K562 (cell line): ENCODE data around the gene KLRC2. TPM values are rescaled to one million over a fixed set of nuclear protein-coding genes. Genes with fewer than 3 reads are reported as not detected.

ENCODE experiments used
- ATAC-seq: fragments of 200-7000 bp; cut with Tn5 transposase; 3 replicates; pipeline ENCODE4 v1.9.1; 2020; ENCODE audit warnings: moderate library complexity
- BruUV-seq: library from RNA; stranded (reverse); fragments of 400-500 nt; replicated peaks from 2 replicates; lab custom pipeline; 2021; lab: Mats Ljungman, UMichigan
- CTCF ChIA-PET: fragments of 300-600 bp; formaldehyde crosslinking; extraction: SDS; loops from one replicate; lab custom pipeline; 2021; ENCODE audit warnings: low intra/inter-chr PET ratio; lab: Yijun Ruan, JAX
- POLR2A ChIA-PET: fragments of 300-600, 350-650 bp; sonication (Branson Sonifier 250); formaldehyde crosslinking; extraction: SDS; loops from one replicate; lab custom pipeline; 2021; ENCODE audit warnings: antibody characterized with exemption, inconsistent platforms; lab: Yijun Ruan, JAX
- DNase-seq, 4 experiments: peaks; one replicate each; pipeline versions ENCODE4 v3.0.0 to v3.0.0-alpha.2; 2011 to 2018; ENCODE audit warnings: low spot score in 3 of 4, mixed read lengths in 3 of 4; ENCODE audit errors: extremely low read depth in 1 of 4
- FAIRE-seq: peaks from 2 replicates; lab custom pipeline; 2011; peaks lifted over from hg19 to GRCh38; lab: Jason Lieb, UNC
- H2AFZ ChIP-seq: 2 replicates; pipeline ENCODE4 v1.6.0; 2011; ENCODE audit warnings: low read depth, low read length, control low read depth, inconsistent platforms
- H3K27ac ChIP-seq: fragments of 200-600 bp; 3 replicates; pipeline ENCODE4 v1.8.0; 2011; ENCODE audit warnings: low read depth, mild to moderate bottlenecking, control low read depth, inconsistent platforms, low read length, moderate library complexity, mixed read lengths; ENCODE audit errors: extremely low read depth
- H3K27me3 ChIP-seq, 2 experiments: fragments of 300-600 bp in 1 of 2; 2 replicates in 1 of 2; 3 replicates in 1 of 2; pipeline versions ENCODE4 v1.6.0 to v1.8.0; 2011; ENCODE audit warnings: inconsistent platforms in 2 of 2, low read length in 2 of 2, mild to moderate bottlenecking in 1 of 2, mixed read lengths in 1 of 2, moderate library complexity in 1 of 2; ENCODE audit not compliant: control insufficient read depth in 2 of 2, insufficient read depth in 2 of 2
- H3K36me3 ChIP-seq: fragments of 300-600 bp; 3 replicates; pipeline ENCODE4 v1.8.0; 2011; ENCODE audit warnings: mild to moderate bottlenecking, low read length, inconsistent platforms; ENCODE audit not compliant: control insufficient read depth, insufficient read depth
- H3K4me1 ChIP-seq, 2 experiments: fragments of 200-600 bp in 1 of 2; replicated peaks in 1 of 2; 2 replicates in 1 of 2; 3 replicates in 1 of 2; pipeline versions ENCODE4 v1.5.1 to v1.8.0; 2011; ENCODE audit warnings: inconsistent platforms in 2 of 2, low read length in 2 of 2, mild to moderate bottlenecking in 1 of 2, mixed read lengths in 1 of 2, moderate library complexity in 1 of 2; ENCODE audit not compliant: control insufficient read depth in 2 of 2, insufficient read depth in 2 of 2
- H3K4me2 ChIP-seq: 2 replicates; pipeline ENCODE4 v1.6.1; 2011; ENCODE audit warnings: low read length, control low read depth, inconsistent platforms, mixed read lengths; ENCODE audit not compliant: insufficient read depth
- H3K4me3 ChIP-seq: fragments of 200-600 bp; sonication (generic), shearing (Covaris generic); 2 replicates; pipeline ENCODE4 v1.5.1; 2016; ENCODE audit warnings: control low read depth, inconsistent platforms
- H3K79me2 ChIP-seq: fragments of 200-600 bp; 3 replicates; pipeline ENCODE4 v1.8.0; 2011; ENCODE audit warnings: low read length, inconsistent platforms; ENCODE audit not compliant: control insufficient read depth, insufficient read depth
- H3K9ac ChIP-seq, 2 experiments: 2 replicates each; pipeline versions ENCODE4 v1.6.0 to v1.6.1; 2011; ENCODE audit warnings: low read depth in 2 of 2, low read length in 2 of 2, control low read depth in 1 of 2, inconsistent platforms in 1 of 2, mild to moderate bottlenecking in 1 of 2, mixed read lengths in 1 of 2; ENCODE audit not compliant: insufficient read depth in 1 of 2
- H3K9me1 ChIP-seq: one replicate; pipeline ENCODE4 v1.6.0; 2011; ENCODE audit warnings: inconsistent platforms, mild to moderate bottlenecking, low read length, moderate library complexity; ENCODE audit not compliant: control insufficient read depth, insufficient read depth
- H3K9me3 ChIP-seq: replicated peaks from 2 replicates; pipeline ENCODE4 v1.5.1; 2011; ENCODE audit warnings: low read depth, low read length, inconsistent platforms; ENCODE audit not compliant: control insufficient read depth, insufficient read depth
- H4K20me1 ChIP-seq: replicated peaks from 2 replicates; pipeline ENCODE4 v1.6.1; 2011; ENCODE audit warnings: low read length, inconsistent platforms, mixed read lengths; ENCODE audit not compliant: control insufficient read depth, insufficient read depth
- ARID1B ChIP-seq: fragments of 450-650 bp; IDR thresholded peaks from 2 replicates; pipeline ENCODE4 v1.6.1; 2016; ENCODE audit warnings: antibody characterized with exemption, mild to moderate bottlenecking, inconsistent platforms
- FOXM1 ChIP-seq, 2 experiments: fragments of 450-650 bp in 1 of 2; sonication (generic) in 1 of 2; formaldehyde crosslinking in 1 of 2; IDR thresholded peaks; 2 replicates each; pipeline versions ENCODE4 v1.6.1 to v1.9.0; 2017 to 2022; ENCODE audit warnings: low read depth in 2 of 2, mild to moderate bottlenecking in 2 of 2, missing genetic modification reagents in 1 of 2, moderate library complexity in 1 of 2
- RBM25 ChIP-seq: fragments of 200-400 bp; formaldehyde crosslinking; IDR thresholded peaks from 2 replicates; pipeline ENCODE4 v1.6.1; 2018; ENCODE audit warnings: low read length, low read depth, moderate library complexity; ENCODE audit not compliant: severe bottlenecking
- ZBTB33 ChIP-seq: sonication (generic); formaldehyde crosslinking; IDR thresholded peaks from 2 replicates; pipeline ENCODE4 v1.8.1; 2023; ENCODE audit warnings: mild to moderate bottlenecking, missing genetic modification reagents
- WGBS: fragments of 100-300 bp; shearing (Covaris generic); methylation state at CpG from one replicate; pipeline ENCODE4 v1.1.6; 2016; ENCODE audit warnings: low coverage, mixed read lengths; ENCODE audit not compliant: insufficient coverage; ENCODE audit errors: missing lambda C conversion rate; 5-methylcytosine and 5-hydroxymethylcytosine counted together
- in situ Hi-C: fragments of 300-500 bp; cut with MboI; formaldehyde crosslinking; loops from 4 replicates; pipeline ENCODE4 v1.15.0; 2018; ENCODE audit warnings: inconsistent platforms, mixed read lengths
- intact Hi-C: fragments of 100-400 bp; cut with micrococcal nuclease; formaldehyde crosslinking; loops from 2 replicates; pipeline ENCODE4 v1.14.2; 2022
- polyA plus RNA-seq, 8 experiments: library from polyadenylated mRNA; depleted of rRNA in 4 of 8; stranded (reverse) in 5 of 8; unstranded in 3 of 8; fragments of >200 nt; fragmentation: Nextera tagmentation in 2 of 8; fragmentation: Illumina TruSeq in 1 of 8; extraction: Ambion mirVana in 2 of 8; extraction: Trizol in 1 of 8; gene quantifications; 2 replicates each; pipeline versions ENCODE4 v1.2.1 to v1.2.3, GENCODE V29; 2011 to 2014; ENCODE audit warnings: inconsistent platforms in 1 of 8, missing spikeins in 1 of 8
- total RNA-seq, 7 experiments: library from RNA; depleted of rRNA in 6 of 7; stranded (reverse); fragments of >200 nt in 6 of 7; fragmentation: Illumina TruSeq in 2 of 7; extraction: Trizol in 2 of 7; gene quantifications; 2 replicates each; pipeline versions ENCODE4 v1.2.1 to v1.2.3, GENCODE V29; 2011 to 2021; ENCODE audit warnings: low replicate concordance in 1 of 7
- TF ChIP-seq, protein P1 (sequence below): fragments of 450-650 bp; IDR thresholded peaks from 2 replicates; pipeline ENCODE4 v1.7.1; 2018; ENCODE audit warnings: mild to moderate bottlenecking, low read depth; ENCODE audit not compliant: partially characterized antibody
- TF ChIP-seq, protein P2 (sequence below), 2 experiments: fragments of 450-650 bp; IDR thresholded peaks; 2 replicates each; pipeline ENCODE4 v1.6.1; 2018; ENCODE audit warnings: mild to moderate bottlenecking in 2 of 2, low read depth in 1 of 2; ENCODE audit not compliant: partially characterized antibody in 2 of 2

Gene KLRC2
- total and polyA plus RNA-seq, 9 of the 15 experiments (the other 6 are each of a cell fraction or from before 2014, with no cell fraction given) = not detected

- no peaks in the 10 kb centered on the region for H3K27me3 ChIP-seq
- BruUV-seq = no TSS peak
- H3K9ac ChIP-seq = no peak overlapping the region
- intact Hi-C loops (no loop called here), in situ Hi-C loops (no loop called here)
- POLR2A ChIA-PET = no interaction called here
- no peak overlapping the region for H2AFZ ChIP-seq
- no peak overlapping the region for H3K4me3 ChIP-seq
- DNase-seq (no peak), FAIRE-seq (no peak), ATAC-seq (no peak)
- H3K36me3 ChIP-seq = no peaks in the 10 kb centered on the region
- no peak overlapping the region for H3K27ac ChIP-seq
- H3K4me2 ChIP-seq = no peak overlapping the region
- WGBS = 73% methylated on average over 3 of the region's 3 CpGs
- TF ChIP-seq, protein P1, sequence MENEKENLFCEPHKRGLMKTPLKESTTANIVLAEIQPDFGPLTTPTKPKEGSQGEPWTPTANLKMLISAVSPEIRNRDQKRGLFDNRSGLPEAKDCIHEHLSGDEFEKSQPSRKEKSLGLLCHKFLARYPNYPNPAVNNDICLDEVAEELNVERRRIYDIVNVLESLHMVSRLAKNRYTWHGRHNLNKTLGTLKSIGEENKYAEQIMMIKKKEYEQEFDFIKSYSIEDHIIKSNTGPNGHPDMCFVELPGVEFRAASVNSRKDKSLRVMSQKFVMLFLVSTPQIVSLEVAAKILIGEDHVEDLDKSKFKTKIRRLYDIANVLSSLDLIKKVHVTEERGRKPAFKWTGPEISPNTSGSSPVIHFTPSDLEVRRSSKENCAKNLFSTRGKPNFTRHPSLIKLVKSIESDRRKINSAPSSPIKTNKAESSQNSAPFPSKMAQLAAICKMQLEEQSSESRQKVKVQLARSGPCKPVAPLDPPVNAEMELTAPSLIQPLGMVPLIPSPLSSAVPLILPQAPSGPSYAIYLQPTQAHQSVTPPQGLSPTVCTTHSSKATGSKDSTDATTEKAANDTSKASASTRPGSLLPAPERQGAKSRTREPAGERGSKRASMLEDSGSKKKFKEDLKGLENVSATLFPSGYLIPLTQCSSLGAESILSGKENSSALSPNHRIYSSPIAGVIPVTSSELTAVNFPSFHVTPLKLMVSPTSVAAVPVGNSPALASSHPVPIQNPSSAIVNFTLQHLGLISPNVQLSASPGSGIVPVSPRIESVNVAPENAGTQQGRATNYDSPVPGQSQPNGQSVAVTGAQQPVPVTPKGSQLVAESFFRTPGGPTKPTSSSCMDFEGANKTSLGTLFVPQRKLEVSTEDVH = no peak
- TF ChIP-seq ZBTB33 (CRISPR knock-in tag) (no peak), ARID1B (no peak), RBM25 (peak; percentile 75), FOXM1 (IDR thresholded peaks at IDR 0.05; ENCODE audit: low read depth) (no peak), FOXM1 (CRISPR knock-in tag; IDR thresholded peaks at IDR 0.05; ENCODE audit: low read depth) (no peak)
- TF ChIP-seq, protein P2, sequence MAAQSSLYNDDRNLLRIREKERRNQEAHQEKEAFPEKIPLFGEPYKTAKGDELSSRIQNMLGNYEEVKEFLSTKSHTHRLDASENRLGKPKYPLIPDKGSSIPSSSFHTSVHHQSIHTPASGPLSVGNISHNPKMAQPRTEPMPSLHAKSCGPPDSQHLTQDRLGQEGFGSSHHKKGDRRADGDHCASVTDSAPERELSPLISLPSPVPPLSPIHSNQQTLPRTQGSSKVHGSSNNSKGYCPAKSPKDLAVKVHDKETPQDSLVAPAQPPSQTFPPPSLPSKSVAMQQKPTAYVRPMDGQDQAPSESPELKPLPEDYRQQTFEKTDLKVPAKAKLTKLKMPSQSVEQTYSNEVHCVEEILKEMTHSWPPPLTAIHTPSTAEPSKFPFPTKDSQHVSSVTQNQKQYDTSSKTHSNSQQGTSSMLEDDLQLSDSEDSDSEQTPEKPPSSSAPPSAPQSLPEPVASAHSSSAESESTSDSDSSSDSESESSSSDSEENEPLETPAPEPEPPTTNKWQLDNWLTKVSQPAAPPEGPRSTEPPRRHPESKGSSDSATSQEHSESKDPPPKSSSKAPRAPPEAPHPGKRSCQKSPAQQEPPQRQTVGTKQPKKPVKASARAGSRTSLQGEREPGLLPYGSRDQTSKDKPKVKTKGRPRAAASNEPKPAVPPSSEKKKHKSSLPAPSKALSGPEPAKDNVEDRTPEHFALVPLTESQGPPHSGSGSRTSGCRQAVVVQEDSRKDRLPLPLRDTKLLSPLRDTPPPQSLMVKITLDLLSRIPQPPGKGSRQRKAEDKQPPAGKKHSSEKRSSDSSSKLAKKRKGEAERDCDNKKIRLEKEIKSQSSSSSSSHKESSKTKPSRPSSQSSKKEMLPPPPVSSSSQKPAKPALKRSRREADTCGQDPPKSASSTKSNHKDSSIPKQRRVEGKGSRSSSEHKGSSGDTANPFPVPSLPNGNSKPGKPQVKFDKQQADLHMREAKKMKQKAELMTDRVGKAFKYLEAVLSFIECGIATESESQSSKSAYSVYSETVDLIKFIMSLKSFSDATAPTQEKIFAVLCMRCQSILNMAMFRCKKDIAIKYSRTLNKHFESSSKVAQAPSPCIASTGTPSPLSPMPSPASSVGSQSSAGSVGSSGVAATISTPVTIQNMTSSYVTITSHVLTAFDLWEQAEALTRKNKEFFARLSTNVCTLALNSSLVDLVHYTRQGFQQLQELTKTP (IDR thresholded peaks at IDR 0.05; ENCODE audit: low read depth in 1 of 2, partially characterized antibody in 2 of 2) = no peak
- H3K9me3 ChIP-seq = no peaks in the 10 kb centered on the region
- H3K79me2 ChIP-seq = no peaks in the 10 kb centered on the region
- no peaks in the 10 kb centered on the region for H4K20me1 ChIP-seq
- H3K4me1 ChIP-seq = no peaks in the 10 kb centered on the region
- CTCF ChIA-PET = no interaction called here
- H3K9me1 ChIP-seq = no peaks in the 10 kb centered on the region
These were observed 51.6 kb downstream of the KLRC2 start for GRCh38 chr12:10384191-10384590.
